Jurkat, Clone E6-1 (cell line): ENCODE results near the gene BLACAT1. TPM values are rescaled to one million over a fixed set of nuclear protein-coding genes. Genes with fewer than 3 reads are reported as not detected.

Source experiments
- DNase-seq: peaks from one replicate; pipeline ENCODE4 v3.0.0-alpha.2; 2011; ENCODE audit warnings: low read depth, low spot score
- H3K4me3 ChIP-seq: 2 replicates; pipeline ENCODE4 v1.5.1; 2011; ENCODE audit warnings: mild to moderate bottlenecking, low read length, control low read depth, moderate library complexity
- polyA plus RNA-seq: library from polyadenylated mRNA; unstranded; fragments of >200 nt; gene quantifications from one replicate; pipeline ENCODE4 v1.2.1, GENCODE V29; 2012; ENCODE audit warnings: missing spikeins; ENCODE audit not compliant: insufficient read length, insufficient read depth

BLACAT1 gene
- not detected for polyA plus RNA-seq

DNA sequence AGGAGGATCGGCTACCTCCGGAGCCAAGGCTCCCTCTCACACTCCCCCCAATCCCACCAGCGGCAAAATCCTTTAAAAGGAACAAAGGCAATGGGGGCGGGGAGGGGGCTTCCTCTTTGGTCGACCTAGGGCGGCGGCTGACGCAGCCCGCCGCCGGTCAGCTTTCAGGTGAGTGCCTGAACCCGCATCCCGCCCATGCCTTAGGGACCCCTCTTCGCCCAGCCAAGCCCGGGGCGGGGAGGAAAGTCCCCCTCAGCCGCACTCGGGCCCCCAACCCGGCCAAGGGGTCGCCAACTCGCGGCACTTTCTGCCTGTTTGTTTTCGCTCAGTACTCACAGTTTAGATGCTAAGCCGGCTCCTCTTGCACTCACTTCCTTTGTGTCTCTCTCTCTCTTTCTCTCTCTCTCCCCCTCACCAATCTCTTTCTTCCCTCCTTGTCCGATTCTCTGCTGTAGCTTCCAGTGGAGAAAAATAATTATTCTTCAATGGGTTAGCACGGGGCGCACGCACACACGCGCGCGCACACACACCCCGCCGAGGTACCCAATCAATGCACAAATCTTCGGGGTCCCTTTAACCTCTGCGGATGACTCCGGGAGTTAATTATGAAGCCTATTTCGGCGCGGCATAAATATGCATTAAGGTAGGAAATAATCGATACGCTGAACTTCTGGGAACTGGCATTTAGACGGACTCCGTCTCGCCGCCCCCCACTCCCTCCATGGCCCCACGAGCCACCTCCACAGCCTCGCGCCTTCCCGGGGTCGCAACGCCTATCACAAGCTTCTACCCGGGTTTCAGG lies at the start of gene BLACAT1:
Gene BLACAT1, minus strand, starts transcription at position 465 of the 802 bp plus-strand sequence.
- no peak for DNase-seq
- H3K4me3 ChIP-seq, result no peak within 1 kb of the TSS

DNA sequence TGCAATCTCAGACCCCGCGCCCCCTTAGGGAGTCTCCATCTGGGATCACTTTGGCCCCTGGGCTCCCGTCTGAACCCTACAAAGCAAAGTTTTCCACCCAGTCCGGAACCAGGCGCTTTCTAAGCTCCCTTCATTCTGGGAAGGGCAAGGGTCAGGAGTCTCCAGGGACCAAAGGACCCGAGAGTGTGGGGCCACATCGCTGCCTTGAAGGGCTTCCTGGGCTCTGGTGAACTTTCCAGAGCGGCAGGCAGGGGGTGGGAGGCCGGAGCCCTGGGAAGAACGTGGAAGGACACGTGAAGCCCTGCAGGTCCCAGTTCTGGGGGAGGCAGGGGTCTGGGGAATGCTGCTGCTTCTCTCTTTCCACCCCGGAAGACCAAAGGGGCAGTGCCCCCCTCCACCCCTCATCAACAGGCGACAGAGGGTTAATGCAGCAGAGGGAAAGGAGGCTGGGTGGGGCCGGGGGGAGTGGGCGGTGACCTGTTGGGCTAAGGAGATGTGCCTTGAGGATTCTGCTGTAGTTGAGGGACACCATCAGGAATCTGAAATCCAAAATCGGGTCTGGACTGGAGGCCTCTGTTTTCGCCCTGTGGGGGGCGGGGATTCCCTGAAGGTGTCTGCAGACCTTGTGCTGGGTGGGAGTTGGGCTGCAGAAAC lies 49.4 kb upstream of the BLACAT1 start:
- no peak for DNase-seq
- peak overlapping the region; percentile 65 for H3K4me3 ChIP-seq

DNA sequence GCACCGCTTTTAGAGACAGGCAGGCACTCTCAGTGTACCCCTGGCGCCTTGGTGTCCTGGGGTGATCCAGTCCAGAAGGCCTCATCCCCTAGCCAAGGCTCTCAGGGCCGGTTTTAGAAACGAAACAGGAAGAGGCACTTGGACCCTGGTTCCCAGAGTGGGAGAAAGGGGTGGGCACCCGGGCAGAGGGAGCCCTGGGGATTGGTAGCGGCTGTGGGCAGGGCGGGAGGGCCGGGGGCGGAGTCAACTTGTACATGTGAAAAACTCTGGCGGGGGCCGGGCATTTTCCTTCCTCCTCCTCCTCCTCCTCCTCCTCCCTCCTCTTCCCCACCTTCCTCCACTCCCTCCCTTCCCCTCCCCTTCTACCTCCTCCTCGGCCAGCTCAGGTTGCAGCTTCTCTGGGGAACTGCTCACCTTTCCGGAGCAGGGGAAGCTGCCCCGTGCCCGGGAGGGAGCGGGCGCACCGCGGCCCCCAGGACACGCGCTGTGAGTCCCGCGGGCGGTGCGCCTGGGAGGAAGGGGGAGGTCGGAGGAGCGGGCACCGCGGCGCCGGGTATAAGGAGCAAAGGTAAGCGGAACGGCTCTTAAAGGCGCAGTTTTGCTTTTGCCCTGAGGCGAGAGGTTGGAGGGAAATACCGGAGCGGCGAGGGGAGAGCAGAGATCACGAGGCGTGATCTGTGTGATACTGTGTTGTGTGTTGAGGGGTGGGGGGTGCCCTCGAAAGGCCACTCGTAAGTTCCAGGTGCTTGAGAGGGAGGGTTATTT lies 48.6 kb upstream of the BLACAT1 start, which contains the start of gene CDK18:
Gene CDK18, plus strand, starts transcription at position 359 of the 765 bp plus-strand sequence. CDS start 18,499 bp downstream, outside the sequence.
- H3K4me3 ChIP-seq, result peak within 1 kb of the TSS; percentile 65
- DNase-seq, result peak; percentile 62

DNA sequence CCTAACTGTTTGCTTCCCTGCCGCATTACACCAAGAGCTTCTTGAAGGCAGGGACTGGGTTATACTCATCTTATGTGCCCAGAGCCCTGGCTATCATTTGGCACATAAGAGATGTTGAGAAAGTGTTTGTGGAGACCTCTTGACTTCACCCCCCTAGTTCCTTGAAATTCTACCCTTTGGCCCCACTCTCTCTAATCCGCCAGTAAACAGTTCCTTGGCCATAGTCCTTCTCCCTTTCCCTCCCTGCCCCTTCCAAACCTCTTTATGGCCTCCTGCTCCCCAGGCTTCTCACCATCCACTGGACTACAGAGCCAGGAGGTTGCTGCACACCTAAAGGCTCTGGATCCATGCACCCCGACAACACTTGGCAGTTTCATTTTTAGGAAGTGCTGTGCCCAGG lies 47.1 kb upstream of the BLACAT1 start:
- no peak for DNase-seq
- H3K4me3 ChIP-seq, result no peak overlapping the region

DNA sequence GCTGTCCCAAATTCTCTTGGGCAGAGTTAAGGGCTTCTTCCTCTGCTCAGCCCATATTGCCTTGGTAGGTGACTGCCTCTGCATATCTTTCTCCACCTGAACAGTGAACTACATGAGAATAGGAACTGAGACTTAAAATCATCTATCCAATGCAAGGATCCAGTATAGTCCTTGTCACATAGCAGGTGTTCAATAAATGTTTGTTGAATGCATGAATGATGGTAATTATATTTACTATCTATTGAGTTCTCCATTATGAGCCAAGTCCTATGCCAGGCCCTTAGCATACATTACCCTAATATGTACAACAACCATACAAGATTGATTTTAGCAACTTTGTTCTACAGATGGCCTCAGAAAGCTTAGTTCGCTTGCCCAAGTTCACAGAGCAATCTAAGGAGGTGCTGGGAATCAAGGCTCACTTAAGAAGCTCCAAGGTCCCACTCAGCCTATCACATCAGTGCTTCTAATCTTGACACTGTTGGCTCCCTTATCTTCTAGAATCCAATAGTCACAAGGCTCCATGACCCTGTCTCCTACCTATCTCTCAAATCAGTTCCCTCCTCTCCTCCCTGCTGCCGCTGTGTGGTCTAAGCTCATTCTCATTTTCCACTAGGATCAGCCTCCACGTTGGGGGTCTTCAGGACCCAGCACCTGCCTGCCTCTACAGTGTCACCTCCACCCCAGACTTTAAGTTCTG lies 46.4 kb upstream of the BLACAT1 start:
- H3K4me3 ChIP-seq, result no peak overlapping the region
- DNase-seq, result no peak

DNA sequence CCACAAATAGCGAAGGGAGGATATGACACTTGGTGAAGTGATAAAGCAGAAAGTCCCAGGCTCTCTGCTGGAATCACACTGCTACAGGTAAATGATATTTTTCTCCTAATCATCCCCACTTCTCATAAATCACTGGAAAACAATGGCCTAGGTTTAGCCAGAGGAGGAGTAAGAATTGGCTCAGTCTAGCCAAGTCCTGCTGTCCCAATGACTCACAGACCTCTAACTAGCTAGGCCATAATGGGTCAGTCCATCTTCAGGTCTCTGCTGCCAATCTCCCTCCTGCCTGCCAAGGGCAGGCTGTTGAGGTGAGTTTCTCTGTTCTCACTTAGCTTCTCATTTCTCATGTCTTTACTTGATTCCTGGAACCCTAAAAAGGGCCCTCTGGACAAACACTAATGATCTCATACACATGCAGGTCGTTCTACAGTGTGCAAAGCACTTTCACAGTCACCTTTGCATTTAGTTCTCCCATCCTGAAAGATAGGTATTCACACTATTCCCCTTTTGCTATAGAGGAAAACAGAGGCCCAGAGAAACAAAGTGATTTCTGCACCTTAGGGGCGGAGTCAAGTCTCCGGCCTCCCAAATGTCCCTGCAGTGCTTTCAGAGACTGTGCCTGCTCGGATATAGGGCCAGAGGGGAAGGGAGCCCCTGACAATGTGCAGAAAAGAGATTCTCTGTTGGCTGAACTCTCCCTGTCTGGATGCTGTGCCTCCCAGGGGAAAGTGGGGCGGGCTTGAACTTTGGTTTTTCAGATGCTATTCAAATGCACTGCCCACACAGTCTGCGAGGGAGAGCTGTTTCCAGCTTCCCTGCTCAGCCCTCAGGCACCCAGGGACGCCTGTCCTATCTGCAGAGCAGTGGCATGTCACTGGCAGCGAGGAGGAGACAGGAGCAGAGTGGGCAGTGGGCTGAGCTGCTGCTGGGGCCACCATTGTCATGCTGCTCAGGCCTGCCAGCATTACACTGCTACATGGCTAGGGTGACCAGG lies 44.7 kb upstream of the BLACAT1 start:
- H3K4me3 ChIP-seq, result no peak overlapping the region
- DNase-seq, result no peak

DNA sequence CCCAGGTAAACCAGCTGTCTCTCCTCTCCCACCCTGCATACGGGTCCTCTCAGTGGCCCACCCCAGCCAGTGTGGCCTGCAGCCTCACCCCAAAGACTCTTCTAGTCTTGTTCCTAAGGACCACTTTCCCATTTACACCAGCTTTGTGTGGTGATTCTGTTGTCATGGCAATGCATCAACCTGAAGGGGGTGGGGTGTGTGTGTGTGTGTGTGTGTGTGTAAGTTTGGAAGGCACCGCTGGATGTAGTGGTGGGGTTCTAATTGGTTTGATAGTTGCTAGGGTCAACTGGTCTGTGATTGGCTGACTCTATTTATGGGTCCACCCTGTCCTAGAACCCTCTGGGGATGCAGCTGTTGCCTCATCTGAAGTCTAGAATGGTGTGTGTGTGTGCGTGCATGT lies 43.9 kb upstream of the BLACAT1 start:
- no peak overlapping the region for H3K4me3 ChIP-seq
- no peak for DNase-seq

DNA sequence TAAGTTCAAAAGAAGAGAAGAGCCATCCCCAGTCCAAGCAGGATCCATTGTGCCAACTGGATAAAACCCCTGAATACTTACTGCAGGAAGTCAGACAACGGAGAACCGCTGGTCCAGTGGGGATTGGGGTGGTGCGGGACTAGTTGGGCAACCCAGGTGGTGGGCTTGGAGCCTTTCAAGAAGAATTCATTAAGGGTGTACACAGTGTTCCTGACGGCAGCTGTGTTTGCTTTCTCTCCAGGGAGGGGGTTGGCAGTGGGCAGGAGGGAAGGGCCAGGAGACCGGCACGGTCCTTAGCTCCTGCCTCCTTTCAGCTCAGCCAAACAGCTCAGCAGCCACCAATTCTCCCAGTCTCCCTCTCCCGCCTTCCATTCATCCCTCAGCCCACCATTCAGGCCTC lies 41.5 kb upstream of the BLACAT1 start:
- no peak overlapping the region for H3K4me3 ChIP-seq
- no peak for DNase-seq

DNA sequence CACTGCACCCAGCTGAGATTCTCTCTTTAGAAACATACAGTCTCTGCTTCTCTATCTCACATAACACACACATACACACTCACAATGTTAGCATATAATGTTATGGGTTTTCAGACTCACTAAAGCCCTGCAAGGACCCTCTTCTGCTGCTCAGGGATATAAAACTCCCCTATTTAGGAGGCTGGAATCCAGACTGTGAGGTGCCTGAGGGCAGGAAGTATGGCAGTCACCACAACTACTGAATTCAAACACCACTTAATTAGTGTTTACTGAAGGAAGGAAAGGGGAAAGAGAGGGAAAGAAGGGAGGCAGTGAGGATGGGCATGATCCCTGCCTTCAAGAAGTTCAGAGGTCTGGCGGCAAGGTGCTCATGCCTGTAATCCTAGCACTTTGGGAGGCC lies 40.8 kb upstream of the BLACAT1 start:
- H3K4me3 ChIP-seq, result no peak overlapping the region
- no peak for DNase-seq

DNA sequence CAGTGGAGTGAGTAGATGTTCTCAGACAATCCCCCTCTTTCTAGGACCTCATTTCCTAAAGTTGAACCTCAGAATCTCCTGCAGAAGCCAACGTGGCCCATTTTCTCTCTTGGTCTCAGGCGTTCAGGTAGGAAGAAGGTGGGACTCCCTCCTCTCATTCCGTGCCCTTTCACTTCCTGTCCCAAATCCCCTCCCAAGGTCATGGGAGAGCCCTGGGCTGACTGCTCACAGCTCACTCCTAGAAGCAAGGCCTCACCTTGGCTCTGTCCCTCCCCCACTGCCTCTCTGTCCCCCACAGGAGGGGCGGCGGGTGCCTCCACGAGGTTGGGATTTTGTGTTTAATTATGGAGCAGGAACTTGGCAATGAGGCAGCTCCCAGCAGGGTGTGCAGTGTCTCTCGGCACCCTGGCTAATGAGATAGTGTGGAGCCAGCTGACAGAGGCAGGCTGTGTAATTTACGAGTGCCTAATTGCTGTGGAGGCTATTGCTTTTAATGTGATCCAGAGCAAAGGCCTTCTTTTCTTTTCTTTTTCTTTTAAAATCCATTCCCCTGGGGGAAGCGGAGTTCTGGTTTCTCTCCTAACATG lies 39.5 kb upstream of the BLACAT1 start:
- DNase-seq, result no peak
- no peak overlapping the region for H3K4me3 ChIP-seq

DNA sequence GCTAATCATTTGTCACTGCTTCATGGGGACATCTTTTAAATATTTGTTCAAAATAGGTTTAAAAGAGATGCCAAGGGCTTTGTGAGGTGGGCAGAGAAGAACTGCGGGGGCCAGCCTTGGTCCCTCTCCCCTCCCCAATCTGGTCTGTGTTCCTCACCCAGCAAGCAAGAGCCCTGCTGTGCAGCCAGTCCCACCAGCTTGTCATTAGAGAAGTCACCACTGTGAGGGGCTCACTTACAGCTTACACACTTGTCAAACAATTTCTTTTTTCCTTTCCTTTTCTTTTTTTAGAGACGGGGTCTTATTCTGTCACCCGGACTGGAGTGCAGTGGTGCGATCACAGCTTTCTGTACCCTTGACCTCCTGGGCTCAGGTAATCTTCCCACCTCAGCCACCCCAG lies 38.3 kb upstream of the BLACAT1 start:
- no peak for DNase-seq
- H3K4me3 ChIP-seq, result no peak overlapping the region

DNA sequence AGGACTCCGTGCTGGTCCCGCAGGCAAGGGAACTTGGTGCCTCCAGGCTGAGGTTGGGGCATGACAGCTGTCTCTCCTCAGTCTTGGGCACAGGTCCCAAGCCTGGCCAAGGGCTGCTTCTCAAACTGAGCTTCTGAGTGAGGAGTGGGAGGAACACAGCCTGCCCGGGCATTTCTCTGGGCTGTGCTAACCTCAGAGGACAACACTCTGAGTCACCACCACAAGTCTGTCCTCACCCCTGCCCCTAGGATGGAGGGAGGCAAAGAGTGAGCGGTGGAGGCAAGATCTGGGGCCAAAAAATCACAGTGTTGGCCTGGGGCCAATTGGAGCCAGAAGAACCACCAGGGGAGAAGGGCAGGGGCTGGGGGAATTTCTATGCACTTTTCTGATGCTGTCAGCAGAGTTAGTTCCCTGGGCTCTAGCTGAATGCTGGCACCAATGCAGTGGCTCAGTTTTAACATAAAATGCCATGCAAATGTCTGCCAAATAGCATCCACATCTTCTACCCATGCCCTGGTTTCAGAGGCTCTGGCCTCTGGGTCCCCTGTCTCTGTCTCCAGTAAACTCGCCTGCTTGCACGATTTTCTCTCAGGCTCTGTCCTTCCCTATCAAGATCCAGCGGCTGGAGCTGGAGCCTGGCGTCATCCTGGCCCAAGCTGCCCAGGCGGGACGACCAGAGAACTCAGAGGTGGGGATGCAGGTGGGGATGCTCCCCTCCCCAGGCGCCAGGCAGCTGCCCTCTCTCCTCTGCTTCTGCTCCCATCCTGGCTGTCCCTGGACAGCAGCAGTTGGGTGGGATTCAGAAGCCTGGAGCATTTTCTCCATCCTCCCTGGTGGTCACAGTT lies 37.6 kb upstream of the BLACAT1 start:
- H3K4me3 ChIP-seq, result no peak overlapping the region
- DNase-seq, result no peak

DNA sequence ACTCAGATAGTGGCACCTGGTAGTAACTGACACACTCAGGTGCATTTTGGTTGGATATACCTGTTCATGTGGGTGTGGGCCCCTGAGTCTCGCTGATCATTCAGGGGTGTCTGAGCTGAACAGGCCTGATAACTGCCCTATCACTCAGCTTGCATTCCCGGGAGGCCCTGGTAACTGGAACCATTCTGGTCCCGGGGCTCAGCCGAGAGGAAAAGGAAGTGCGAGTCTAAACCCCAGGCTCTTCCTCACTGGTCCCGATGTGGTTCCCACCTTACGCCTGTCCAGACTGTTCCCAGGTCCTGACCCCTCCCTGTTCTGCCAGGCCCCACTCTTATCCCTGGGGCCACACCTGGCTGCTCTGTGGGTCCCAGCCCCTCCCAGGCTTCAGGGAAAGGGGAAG lies 36.9 kb upstream of the BLACAT1 start:
- no peak for DNase-seq
- H3K4me3 ChIP-seq, result no peak overlapping the region

DNA sequence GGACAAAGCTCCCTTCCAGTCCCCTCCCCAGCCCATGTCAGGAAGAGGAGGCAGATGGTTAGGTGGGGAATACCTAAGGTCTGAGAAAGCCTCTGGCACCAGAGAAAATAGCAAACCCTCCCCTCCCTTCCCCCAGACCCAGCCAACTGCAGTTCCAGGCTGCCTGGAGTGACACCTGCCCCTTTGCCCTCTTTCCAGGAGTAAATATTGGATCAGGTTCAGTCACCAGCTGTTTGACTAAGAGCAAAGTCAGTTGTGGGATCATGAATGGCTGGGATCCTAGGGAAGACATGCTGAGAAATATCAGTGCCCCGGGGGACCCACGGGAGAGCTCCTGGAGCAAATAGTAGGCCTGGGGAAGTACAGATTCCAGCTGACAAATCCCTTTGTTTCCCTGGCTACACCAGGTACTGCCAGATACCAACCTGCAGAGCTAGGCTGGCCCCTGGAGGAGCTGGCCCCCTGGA lies 36.4 kb upstream of the BLACAT1 start:
- DNase-seq, result no peak
- no peak overlapping the region for H3K4me3 ChIP-seq

DNA sequence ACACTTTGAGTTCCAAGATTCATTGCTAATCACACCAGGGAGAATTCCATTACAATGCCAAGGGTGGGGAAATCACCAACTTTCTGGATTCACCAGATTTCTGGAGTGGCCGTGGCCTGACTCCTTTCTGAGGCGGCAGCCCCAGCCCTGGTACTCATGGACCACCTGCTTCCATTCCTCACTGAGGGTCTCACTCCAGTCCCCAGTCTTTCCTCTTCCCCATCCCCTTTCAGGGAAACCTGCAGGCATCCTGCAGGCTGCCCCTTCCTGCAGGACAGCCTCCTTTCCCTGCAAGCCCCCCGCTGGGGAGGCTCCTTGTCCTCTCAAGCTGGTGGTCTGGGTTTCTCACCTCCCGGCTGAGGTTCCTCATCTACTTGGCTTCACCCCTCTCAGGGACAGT lies 35.9 kb upstream of the BLACAT1 start:
- DNase-seq, result no peak

DNA sequence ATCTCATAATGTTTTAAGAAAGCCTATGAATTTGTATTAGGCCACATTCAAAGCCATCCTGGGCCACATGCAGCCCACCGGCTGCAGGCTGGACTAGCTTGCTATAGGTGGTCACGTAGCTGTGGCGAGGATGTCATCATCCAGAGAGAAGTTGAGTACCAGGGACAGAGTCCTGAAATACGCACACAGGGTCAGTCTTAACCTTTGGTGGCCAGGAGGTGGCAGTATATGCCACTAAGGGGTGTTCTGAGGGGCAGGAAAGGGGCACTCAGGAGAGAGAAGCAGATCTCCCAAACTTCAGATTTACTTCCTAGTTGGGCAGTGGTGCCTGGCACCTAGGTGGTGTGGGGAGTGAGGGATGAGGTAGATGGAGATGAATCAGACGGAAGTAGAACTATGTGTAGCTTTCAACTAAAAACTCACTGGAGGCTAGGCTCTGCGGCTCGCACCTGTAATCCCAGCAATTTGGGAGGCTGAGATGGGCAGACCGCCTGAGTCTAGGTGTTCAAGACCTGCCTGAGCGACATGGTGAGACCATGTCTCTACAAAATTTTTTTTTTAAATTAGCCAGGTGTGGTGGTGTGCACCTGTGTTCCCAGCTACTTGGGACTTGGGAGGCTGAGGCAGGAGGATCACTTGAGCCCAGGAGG lies 32.4 kb upstream of the BLACAT1 start:
- no peak overlapping the region for H3K4me3 ChIP-seq
- peak; percentile 47 for DNase-seq

More for the DNA sequence above, 35.9 kb upstream of the BLACAT1 start:
- H3K4me3 ChIP-seq, result no peak overlapping the region
